Measurements from ENCODE around the gene TCHP. TPM values are rescaled to one million over a fixed set of nuclear protein-coding genes. Genes with fewer than 3 reads are reported as not detected.

Gene TCHP
- total RNA-seq, 1 donor from 2014 or later: 8.6 TPM

GRCh38 chr12:109923038-109923437 is 23.0 kb downstream of the TCHP start:
- TF ChIP-seq EZH2 (IDR thresholded peaks at IDR 0.05; ENCODE audit: insufficient read depth, low read length): no peak
- TF ChIP-seq CTCF (IDR thresholded peaks at IDR 0.05; ENCODE audit: insufficient read depth, low read depth, low read length): no peak
- Histone ChIP-seq H3K9ac (ENCODE audit: low read length) (no peak overlapping the region), H3K4me2 (ENCODE audit: low read length) (no peak overlapping the region), H4K20me1 (ENCODE audit: insufficient read depth, low read length) (no peaks in the 10 kb centered on the region), H3K79me2 (ENCODE audit: insufficient read depth, low read length) (no peaks in the 10 kb centered on the region), H3K27ac (ENCODE audit: low read depth, low read length) (no peak overlapping the region), H3K4me3 (ENCODE audit: insufficient read depth, low read depth, low read length) (no peak overlapping the region), H3K9me3 (ENCODE audit: insufficient read depth, low read depth, low read length) (no peaks in the 10 kb centered on the region), H2AFZ (ENCODE audit: low read depth, low read length) (no peak overlapping the region), H3K4me1 (ENCODE audit: insufficient read depth, low read length) (no peaks in the 10 kb centered on the region), H3K36me3 (ENCODE audit: insufficient read depth, low read length) (peaks cover 2% of the 10 kb centered on the region), H3K27me3 (ENCODE audit: insufficient read depth, low read length) (no peaks in the 10 kb centered on the region)
- Mint-ChIP-seq H3K4me3 (ENCODE audit: unreplicated experiment) (no peak overlapping the region), H3K9me3 (ENCODE audit: unreplicated experiment) (peaks cover 2% of the 10 kb centered on the region), H3K36me3 (ENCODE audit: low read depth, unreplicated experiment) (peaks cover 20% of the 10 kb centered on the region), H3K27ac (ENCODE audit: unreplicated experiment) (no peak overlapping the region), H3K27me3 (ENCODE audit: low read depth, unreplicated experiment) (no peaks in the 10 kb centered on the region), H3K4me1 (ENCODE audit: low read depth, unreplicated experiment) (peaks cover 6% of the 10 kb centered on the region)
- FAIRE-seq (no peak), DNase-seq (ENCODE audit: low read depth) (no peak)

GRCh38 chr12:109923481-109924245 is 23.6 kb downstream of the TCHP start:
- Mint-ChIP-seq H3K36me3 (ENCODE audit: low read depth, unreplicated experiment) (peaks cover 20% of the 10 kb centered on the region), H3K4me3 (ENCODE audit: unreplicated experiment) (no peak overlapping the region), H3K27ac (ENCODE audit: unreplicated experiment) (no peak overlapping the region), H3K9me3 (ENCODE audit: unreplicated experiment) (peaks cover 2% of the 10 kb centered on the region), H3K4me1 (ENCODE audit: low read depth, unreplicated experiment) (peaks cover 6% of the 10 kb centered on the region), H3K27me3 (ENCODE audit: low read depth, unreplicated experiment) (no peaks in the 10 kb centered on the region)
- no peak for FAIRE-seq
- no peak overlapping the region for H3K4me2 ChIP-seq (ENCODE audit: low read length)
- H2AFZ ChIP-seq (ENCODE audit: low read depth, low read length): no peak overlapping the region
- no peak overlapping the region for H3K9ac ChIP-seq (ENCODE audit: low read length)
- no peaks in the 10 kb centered on the region for H3K9me3 ChIP-seq (ENCODE audit: insufficient read depth, low read depth, low read length)
- H3K36me3 ChIP-seq (ENCODE audit: insufficient read depth, low read length): no peaks in the 10 kb centered on the region
- no peak overlapping the region for H3K27ac ChIP-seq (ENCODE audit: low read depth, low read length)
- no peaks in the 10 kb centered on the region for H3K79me2 ChIP-seq (ENCODE audit: insufficient read depth, low read length)
- no peaks in the 10 kb centered on the region for H3K4me1 ChIP-seq (ENCODE audit: insufficient read depth, low read length)
- no peaks in the 10 kb centered on the region for H3K27me3 ChIP-seq (ENCODE audit: insufficient read depth, low read length)
- TF ChIP-seq EZH2 (IDR thresholded peaks at IDR 0.05; ENCODE audit: insufficient read depth, low read length) (no peak), CTCF (IDR thresholded peaks at IDR 0.05; ENCODE audit: insufficient read depth, low read depth, low read length) (no peak)
- DNase-seq (ENCODE audit: low read depth): no peak
- no peak overlapping the region for H3K4me3 ChIP-seq (ENCODE audit: insufficient read depth, low read depth, low read length)
- H4K20me1 ChIP-seq (ENCODE audit: insufficient read depth, low read length): no peaks in the 10 kb centered on the region

- no peak overlapping the region for H3K27ac Mint-ChIP-seq (ENCODE audit: unreplicated experiment)
- no peak for FAIRE-seq
These were observed 25.2 kb downstream of the TCHP start for GRCh38 chr12:109925185-109925840.

More at GRCh38 chr12:109925185-109925840, 25.2 kb downstream of the TCHP start:
- Histone ChIP-seq H3K9me3 (ENCODE audit: insufficient read depth, low read depth, low read length) (no peaks in the 10 kb centered on the region), H3K27ac (ENCODE audit: low read depth, low read length) (no peak overlapping the region), H3K36me3 (ENCODE audit: insufficient read depth, low read length) (no peaks in the 10 kb centered on the region), H4K20me1 (ENCODE audit: insufficient read depth, low read length) (no peaks in the 10 kb centered on the region), H3K4me2 (ENCODE audit: low read length) (no peak overlapping the region), H3K27me3 (ENCODE audit: insufficient read depth, low read length) (no peaks in the 10 kb centered on the region), H3K4me1 (ENCODE audit: insufficient read depth, low read length) (no peaks in the 10 kb centered on the region), H3K9ac (ENCODE audit: low read length) (no peak overlapping the region), H3K79me2 (ENCODE audit: insufficient read depth, low read length) (no peaks in the 10 kb centered on the region), H3K4me3 (ENCODE audit: insufficient read depth, low read depth, low read length) (no peak overlapping the region), H2AFZ (ENCODE audit: low read depth, low read length) (no peak overlapping the region)
- no peak for TF ChIP-seq EZH2 (IDR thresholded peaks at IDR 0.05; ENCODE audit: insufficient read depth, low read length)
- no peak for TF ChIP-seq CTCF (IDR thresholded peaks at IDR 0.05; ENCODE audit: insufficient read depth, low read depth, low read length)
- Mint-ChIP-seq H3K9me3 (ENCODE audit: unreplicated experiment) (no peaks in the 10 kb centered on the region), H3K4me1 (ENCODE audit: low read depth, unreplicated experiment) (no peaks in the 10 kb centered on the region), H3K27me3 (ENCODE audit: low read depth, unreplicated experiment) (no peaks in the 10 kb centered on the region), H3K4me3 (ENCODE audit: unreplicated experiment) (no peak overlapping the region), H3K36me3 (ENCODE audit: low read depth, unreplicated experiment) (peaks cover 18% of the 10 kb centered on the region)
- no peak for DNase-seq (ENCODE audit: low read depth)

Data from astrocyte (in vitro differentiated cells and primary cell).